Endothelial cell of umbilical vein (primary cell): Measurements from ENCODE around the gene CHRND. TPM values are rescaled to one million over a fixed set of nuclear protein-coding genes. Genes with fewer than 3 reads are reported as not detected.

Source experiments
- BruUV-seq: library from RNA; stranded (reverse); fragments of 400-500 nt; replicated peaks from 2 replicates; lab custom pipeline; 2021; lab: Mats Ljungman, UMichigan
- CTCF ChIA-PET: fragments of 300-600, 350-600 bp; sonication (Branson Sonifier 250); formaldehyde crosslinking; loops from one replicate; lab custom pipeline; 2021; ENCODE audit warnings: antibody characterized with exemption, inconsistent platforms; lab: Charles Lee
- POLR2A ChIA-PET: fragments of 300-600, 350-600 bp; sonication (Branson Sonifier 250); formaldehyde crosslinking; loops from one replicate; lab custom pipeline; 2021; ENCODE audit warnings: antibody characterized with exemption, inconsistent platforms; lab: Charles Lee
- DNase-seq: peaks from one replicate; pipeline ENCODE4 v3.0.0-alpha.2; 2011; ENCODE audit warnings: low read depth, low spot score
- FAIRE-seq: peaks from 2 replicates; lab custom pipeline; 2011; peaks lifted over from hg19 to GRCh38; lab: Jason Lieb, UNC
- H2AFZ ChIP-seq: 2 replicates; pipeline ENCODE4 v1.6.0; 2012; ENCODE audit warnings: low read depth, low read length, control low read depth, inconsistent platforms
- H3K27ac ChIP-seq: 2 replicates; pipeline ENCODE4 v1.5.1; 2011; ENCODE audit warnings: low read depth, mild to moderate bottlenecking, control low read depth, low read length, moderate library complexity; ENCODE audit not compliant: insufficient read depth
- H3K27me3 ChIP-seq, 2 experiments: 2 replicates each; pipeline versions ENCODE4 v1.6.0 to v1.6.1; 2011; ENCODE audit warnings: low read length in 2 of 2, mixed read lengths in 1 of 2; ENCODE audit not compliant: control insufficient read depth in 2 of 2, insufficient read depth in 2 of 2
- H3K36me3 ChIP-seq, 2 experiments: 2 replicates in 1 of 2; 3 replicates in 1 of 2; pipeline ENCODE4 v1.5.1; 2011; ENCODE audit warnings: low read length in 2 of 2, mild to moderate bottlenecking in 1 of 2, moderate library complexity in 1 of 2; ENCODE audit not compliant: control insufficient read depth in 2 of 2, insufficient read depth in 2 of 2; ENCODE audit errors: extremely low read depth in 1 of 2
- H3K4me1 ChIP-seq: 3 replicates; pipeline ENCODE4 v1.5.1; 2011; ENCODE audit warnings: mild to moderate bottlenecking, low read length; ENCODE audit not compliant: control insufficient read depth, insufficient read depth; ENCODE audit errors: extremely low read depth
- H3K4me2 ChIP-seq: 2 replicates; pipeline ENCODE4 v1.6.1; 2011; ENCODE audit warnings: low read length, control low read depth, mixed read lengths; ENCODE audit not compliant: insufficient read depth
- H3K4me3 ChIP-seq, 3 experiments: fragments of 200-600 bp in 1 of 3; sonication (generic), shearing (Covaris generic) in 1 of 3; replicated peaks in 1 of 3; 2 replicates each; pipeline ENCODE4 v1.5.1; 2011 to 2016; ENCODE audit warnings: control low read depth in 3 of 3, low read length in 3 of 3, mild to moderate bottlenecking in 2 of 3, inconsistent platforms in 1 of 3, low read depth in 1 of 3, moderate library complexity in 1 of 3; ENCODE audit not compliant: insufficient read depth in 1 of 3
- H3K79me2 ChIP-seq: 2 replicates; pipeline ENCODE4 v1.6.0; 2012; ENCODE audit warnings: low read length, inconsistent platforms; ENCODE audit not compliant: control insufficient read depth, insufficient read depth
- H3K9ac ChIP-seq: replicated peaks from 2 replicates; pipeline ENCODE3; 2011; ENCODE audit warnings: low read length, control low read depth; ENCODE audit not compliant: insufficient read depth; ENCODE audit errors: extremely low read depth
- H3K9me1 ChIP-seq: replicated peaks from 3 replicates; pipeline ENCODE4 v1.6.0; 2011; ENCODE audit warnings: mild to moderate bottlenecking, low read length; ENCODE audit not compliant: control insufficient read depth, insufficient read depth; ENCODE audit errors: extremely low read depth
- H3K9me3 ChIP-seq: replicated peaks from 2 replicates; pipeline ENCODE4 v1.5.1; 2012; ENCODE audit warnings: low read length, inconsistent platforms; ENCODE audit not compliant: control insufficient read depth, insufficient read depth
- H4K20me1 ChIP-seq: replicated peaks from 2 replicates; pipeline ENCODE3; 2011; ENCODE audit warnings: mild to moderate bottlenecking, low read length; ENCODE audit not compliant: control insufficient read depth, insufficient read depth; ENCODE audit errors: extremely low read depth
- EZH2 ChIP-seq: IDR thresholded peaks from 2 replicates; pipeline ENCODE4 v1.6.1; 2012; ENCODE audit warnings: borderline replicate concordance, low read depth, mild to moderate bottlenecking, moderate library complexity, low read length, inconsistent platforms; ENCODE audit not compliant: severe bottlenecking
- FOS ChIP-seq: IDR thresholded peaks from 2 replicates; pipeline ENCODE4 v1.6.1; 2011; ENCODE audit warnings: mild to moderate bottlenecking, low read length, moderate library complexity, borderline replicate concordance; ENCODE audit not compliant: insufficient read depth
- GATA2 ChIP-seq: IDR thresholded peaks from 2 replicates; pipeline ENCODE4 v1.7.0; 2011; ENCODE audit warnings: low read depth, mild to moderate bottlenecking, moderate library complexity, mixed read lengths, low read length; ENCODE audit not compliant: insufficient read length, insufficient read depth
- JUN ChIP-seq: IDR thresholded peaks from 2 replicates; pipeline ENCODE4 v1.6.1; 2011; ENCODE audit warnings: borderline replicate concordance, low read depth; ENCODE audit not compliant: insufficient read length, insufficient read depth
- MYC ChIP-seq: IDR thresholded peaks from one replicate; pipeline ENCODE4 v1.6.1; 2011; ENCODE audit warnings: mild to moderate bottlenecking, low read depth, low read length
- POLR2A ChIP-seq: IDR thresholded peaks from 2 replicates; pipeline ENCODE4 v1.6.1; 2012; ENCODE audit warnings: low read depth, mild to moderate bottlenecking, control low read depth, low read length
- POLR2AphosphoS5 ChIP-seq: IDR thresholded peaks from 2 replicates; pipeline ENCODE4 v1.6.1; 2012; ENCODE audit warnings: low read depth, mild to moderate bottlenecking, control low read depth, low read length, moderate library complexity; ENCODE audit not compliant: insufficient read depth
- dilution Hi-C: fragments of 300-500 bp; cut with MboI; formaldehyde crosslinking; loops from one replicate; pipeline ENCODE4 v1.15.0; 2019; ENCODE audit warnings: low sequenced_read_pairs; ENCODE audit not compliant: extremely low pct_ligation_motif_present
- intact Hi-C: fragments of 100-400 bp; cut with micrococcal nuclease; formaldehyde crosslinking; loops from one replicate; pipeline ENCODE4 v1.10.0; 2022
- polyA plus RNA-seq, 4 experiments: library from polyadenylated mRNA; depleted of rRNA in 3 of 4; stranded (reverse) in 3 of 4; unstranded in 1 of 4; fragments of >200 nt; gene quantifications; 2 replicates each; pipeline versions ENCODE4 v1.2.1 to v1.2.3, GENCODE V29; 2011 to 2012; ENCODE audit warnings: missing spikeins in 1 of 4
- total RNA-seq: library from RNA; stranded (reverse); gene quantifications from 2 replicates; pipeline ENCODE4 v1.2.3, GENCODE V29; 2021
- TF ChIP-seq, protein P1 (sequence below), 2 donors: IDR thresholded peaks; 1 replicate in 1 of 2; 2 replicates in 1 of 2; pipeline ENCODE4 v1.5.1; 2011; ENCODE audit warnings: low read length in 2 of 2, mild to moderate bottlenecking in 2 of 2, moderate library complexity in 2 of 2, control low read depth in 1 of 2, inconsistent platforms in 1 of 2, low read depth in 1 of 2; ENCODE audit not compliant: insufficient read depth in 1 of 2; ENCODE audit errors: extremely low read depth in 1 of 2
- TF ChIP-seq, protein P2 (sequence below): IDR thresholded peaks from 2 replicates; pipeline ENCODE4 v1.6.1; 2011; ENCODE audit not compliant: insufficient read depth, insufficient read length

Gene CHRND
- total and polyA plus RNA-seq, 2 donors (not counting 3 experiments of a cell fraction or from before 2014, with no cell fraction given) = not detected

DNA sequence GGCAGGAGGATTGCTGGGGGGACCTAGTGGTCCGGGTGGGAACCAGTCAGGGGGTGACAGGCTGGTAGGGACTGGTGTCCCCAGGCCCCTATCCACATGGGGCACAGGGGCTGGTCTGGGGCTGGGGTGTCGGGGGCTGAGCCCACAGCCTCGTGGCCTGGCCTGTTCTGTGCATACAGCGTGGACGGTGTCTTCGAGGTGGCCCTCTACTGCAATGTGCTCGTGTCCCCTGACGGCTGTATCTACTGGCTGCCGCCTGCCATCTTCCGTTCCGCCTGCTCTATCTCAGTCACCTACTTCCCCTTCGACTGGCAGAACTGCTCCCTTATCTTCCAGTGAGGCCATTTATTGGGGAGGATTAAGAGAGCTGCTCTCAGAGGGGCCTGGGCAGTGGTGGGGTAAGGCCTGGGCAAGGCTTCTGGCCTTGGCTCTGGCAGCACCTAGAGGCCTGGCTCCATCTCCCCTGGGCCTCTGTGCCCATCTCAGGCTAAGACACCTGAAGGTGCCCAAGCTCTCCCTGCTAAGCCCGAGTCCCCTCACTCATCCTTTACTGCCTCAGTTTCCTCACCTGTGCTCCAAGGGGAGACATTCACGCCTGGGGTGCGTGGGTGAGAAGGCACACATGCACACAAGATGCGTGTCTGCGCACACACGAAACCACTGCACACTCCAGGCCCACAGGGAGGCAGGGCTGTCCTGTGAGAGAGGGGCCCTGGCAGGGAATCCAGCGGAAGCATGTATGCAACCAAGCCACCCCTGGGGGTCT lies 15.4 kb downstream of the CHRND start:
- H3K4me1 ChIP-seq = no peaks in the 10 kb centered on the region
- ChIA-PET POLR2A (no interaction called here), CTCF (no interaction called here)
- H3K4me2 ChIP-seq = no peak overlapping the region
- no peaks in the 10 kb centered on the region for H3K79me2 ChIP-seq
- H3K27me3 ChIP-seq = no peaks in the 10 kb centered on the region
- no peak overlapping the region for H3K9ac ChIP-seq
- no peak for TF ChIP-seq EZH2
- no peak for TF ChIP-seq POLR2A
- no peak for TF ChIP-seq POLR2AphosphoS5
- TF ChIP-seq, protein P1, sequence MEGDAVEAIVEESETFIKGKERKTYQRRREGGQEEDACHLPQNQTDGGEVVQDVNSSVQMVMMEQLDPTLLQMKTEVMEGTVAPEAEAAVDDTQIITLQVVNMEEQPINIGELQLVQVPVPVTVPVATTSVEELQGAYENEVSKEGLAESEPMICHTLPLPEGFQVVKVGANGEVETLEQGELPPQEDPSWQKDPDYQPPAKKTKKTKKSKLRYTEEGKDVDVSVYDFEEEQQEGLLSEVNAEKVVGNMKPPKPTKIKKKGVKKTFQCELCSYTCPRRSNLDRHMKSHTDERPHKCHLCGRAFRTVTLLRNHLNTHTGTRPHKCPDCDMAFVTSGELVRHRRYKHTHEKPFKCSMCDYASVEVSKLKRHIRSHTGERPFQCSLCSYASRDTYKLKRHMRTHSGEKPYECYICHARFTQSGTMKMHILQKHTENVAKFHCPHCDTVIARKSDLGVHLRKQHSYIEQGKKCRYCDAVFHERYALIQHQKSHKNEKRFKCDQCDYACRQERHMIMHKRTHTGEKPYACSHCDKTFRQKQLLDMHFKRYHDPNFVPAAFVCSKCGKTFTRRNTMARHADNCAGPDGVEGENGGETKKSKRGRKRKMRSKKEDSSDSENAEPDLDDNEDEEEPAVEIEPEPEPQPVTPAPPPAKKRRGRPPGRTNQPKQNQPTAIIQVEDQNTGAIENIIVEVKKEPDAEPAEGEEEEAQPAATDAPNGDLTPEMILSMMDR (IDR thresholded peaks at IDR 0.05; ENCODE audit: extremely low read depth in 1 of 2, insufficient read depth in 1 of 2, low read depth in 1 of 2, low read length in 2 of 2) = no peak
- no peak for TF ChIP-seq FOS
- TF ChIP-seq JUN = no peak
- TF ChIP-seq, protein P2, sequence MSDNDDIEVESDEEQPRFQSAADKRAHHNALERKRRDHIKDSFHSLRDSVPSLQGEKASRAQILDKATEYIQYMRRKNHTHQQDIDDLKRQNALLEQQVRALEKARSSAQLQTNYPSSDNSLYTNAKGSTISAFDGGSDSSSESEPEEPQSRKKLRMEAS = no peak
- TF ChIP-seq MYC = no peak
- no peak for TF ChIP-seq GATA2
- FAIRE-seq (no peak), DNase-seq (no peak)
- no peaks in the 10 kb centered on the region for H3K9me1 ChIP-seq
- intact Hi-C loops (no loop called here), dilution Hi-C loops (no loop called here)
- H3K9me3 ChIP-seq = no peaks in the 10 kb centered on the region
- no peaks in the 10 kb centered on the region for H3K36me3 ChIP-seq
- no TSS peak for BruUV-seq
- no peak overlapping the region for H3K4me3 ChIP-seq
- no peak overlapping the region for H3K27ac ChIP-seq
- no peaks in the 10 kb centered on the region for H4K20me1 ChIP-seq
- no peak overlapping the region for H2AFZ ChIP-seq
